Naive thymus-derived CD8-positive, alpha-beta T cell (primary cell): ENCODE results near the gene ENTHD1. TPM values are rescaled to one million over a fixed set of nuclear protein-coding genes. Genes with fewer than 3 reads are reported as not detected.
"Not testable (repeated sequence)": the region's sequence is repeated elsewhere in the genome, so short reads cannot be mapped to it uniquely, and the experiment has no call there.

Source experiments
- ATAC-seq, 2 donors: fragments of 150-1000 bp; cut with Tn5 transposase in 1 of 2; sonication (Bioruptor Pico), chemical (Tn5 transposase) in 1 of 2; 1 replicate in 1 of 2; 2 replicates in 1 of 2; pipeline ENCODE4 v1.10.0; 2021; ENCODE audit warnings: mild to moderate bottlenecking in 2 of 2, moderate library complexity in 2 of 2
- POLR2A ChIA-PET: fragments of 350-600 bp; sonication (Branson Sonifier 250); formaldehyde crosslinking; loops from one replicate; lab custom pipeline; 2021; ENCODE audit warnings: antibody characterized with exemption; lab: Charles Lee
- DNase-seq, 10 donors: peaks; one replicate each; pipeline versions ENCODE4 v3.0.0 to v3.0.0-alpha.2; 2020 to 2022
- H3K27ac Mint-ChIP-seq, 10 donors: one replicate each; pipeline ENCODE4 v1.8.0; 2020 to 2022; ENCODE audit warnings: mild to moderate bottlenecking in 10 of 10, mixed read lengths in 10 of 10, moderate library complexity in 4 of 10, inconsistent platforms in 1 of 10
- H3K27me3 Mint-ChIP-seq, 5 donors: one replicate each; pipeline ENCODE4 v1.8.0; 2021 to 2022; ENCODE audit warnings: mixed read lengths in 5 of 5
- H3K36me3 Mint-ChIP-seq, 3 donors: one replicate each; pipeline ENCODE4 v1.8.0; 2020 to 2022; ENCODE audit warnings: mixed read lengths in 3 of 3, mild to moderate bottlenecking in 2 of 3, inconsistent platforms in 1 of 3
- H3K4me1 Mint-ChIP-seq, 4 donors: one replicate each; pipeline ENCODE4 v1.8.0; 2021 to 2022; ENCODE audit warnings: mixed read lengths in 4 of 4
- H3K4me3 Mint-ChIP-seq, 10 donors: one replicate each; pipeline ENCODE4 v1.8.0; 2020 to 2022; ENCODE audit warnings: mild to moderate bottlenecking in 10 of 10, mixed read lengths in 10 of 10, moderate library complexity in 6 of 10, inconsistent platforms in 1 of 10
- H3K9me3 Mint-ChIP-seq, 9 donors: one replicate each; pipeline ENCODE4 v1.8.0; 2020 to 2022; ENCODE audit warnings: mixed read lengths in 9 of 9, mild to moderate bottlenecking in 3 of 9, inconsistent platforms in 1 of 9, moderate library complexity in 1 of 9
- polyA plus RNA-seq, 3 donors: library from polyadenylated mRNA; unstranded; fragments of 300-500 nt; fragmentation: Illumina TruSeq; gene quantifications; one replicate each; pipeline ENCODE4 v1.2.3, GENCODE V29; 2021
- total RNA-seq, 8 experiments: library from RNA in 2 of 8; stranded (reverse) in 2 of 8; gene quantifications; one replicate each; pipeline ENCODE4 v1.2.3 and lab custom pipeline; 2021 to 2026

The ENTHD1 gene
- total and polyA plus RNA-seq, 5 experiments from 2014 or later = 0.20 to 0.41 (median 0.36) TPM

- no peak overlapping the region for H3K27ac Mint-ChIP-seq
- no peak for ATAC-seq
- POLR2A ChIA-PET = no interaction called here
- H3K4me3 Mint-ChIP-seq = no peak overlapping the region
- H3K4me1 Mint-ChIP-seq = peaks cover 0 to 21% (median under 1%) of the 10 kb centered on the region in 4 donors
- H3K36me3 Mint-ChIP-seq = peaks cover 0 to 4% (median 0%) of the 10 kb centered on the region in 3 donors
- DNase-seq = no peak
- H3K27me3 Mint-ChIP-seq = peaks cover 0 to 4% (median 0%) of the 10 kb centered on the region in 5 donors
- H3K9me3 Mint-ChIP-seq = no peaks in the 10 kb centered on the region
Measured at GRCh38 chr22:39871008-39871798, 22.4 kb downstream of the ENTHD1 start.

GRCh38 chr22:39869797-39870196 lies 23.8 kb downstream of the ENTHD1 start:
- H3K4me1 Mint-ChIP-seq = peaks cover 0 to 25% (median under 1%) of the 10 kb centered on the region in 4 donors
- ATAC-seq, H3K36me3 Mint-ChIP-seq, H3K9me3 Mint-ChIP-seq, DNase-seq, H3K4me3 Mint-ChIP-seq, H3K27ac Mint-ChIP-seq, H3K27me3 Mint-ChIP-seq, POLR2A ChIA-PET: not testable (repeated sequence)

- H3K4me3 Mint-ChIP-seq = no peak overlapping the region
- ATAC-seq (no peak), DNase-seq (no peak)
- peaks cover 0 to 4% (median 0%) of the 10 kb centered on the region in 5 donors for H3K27me3 Mint-ChIP-seq
- H3K27ac Mint-ChIP-seq = no peak overlapping the region
- peaks cover 0 to 25% (median under 1%) of the 10 kb centered on the region in 4 donors for H3K4me1 Mint-ChIP-seq
- H3K9me3 Mint-ChIP-seq = no peaks in the 10 kb centered on the region
- POLR2A ChIA-PET = interaction anchor here (0.7 kb wide), 1 partner anchor 30 kb away, joined by 3 read pairs; no protein-coding TSS in a partner anchor
- H3K36me3 Mint-ChIP-seq = peaks cover 0 to 4% (median 0%) of the 10 kb centered on the region in 3 donors
Measured at GRCh38 chr22:39868741-39869140, 24.8 kb downstream of the ENTHD1 start.

DNA sequence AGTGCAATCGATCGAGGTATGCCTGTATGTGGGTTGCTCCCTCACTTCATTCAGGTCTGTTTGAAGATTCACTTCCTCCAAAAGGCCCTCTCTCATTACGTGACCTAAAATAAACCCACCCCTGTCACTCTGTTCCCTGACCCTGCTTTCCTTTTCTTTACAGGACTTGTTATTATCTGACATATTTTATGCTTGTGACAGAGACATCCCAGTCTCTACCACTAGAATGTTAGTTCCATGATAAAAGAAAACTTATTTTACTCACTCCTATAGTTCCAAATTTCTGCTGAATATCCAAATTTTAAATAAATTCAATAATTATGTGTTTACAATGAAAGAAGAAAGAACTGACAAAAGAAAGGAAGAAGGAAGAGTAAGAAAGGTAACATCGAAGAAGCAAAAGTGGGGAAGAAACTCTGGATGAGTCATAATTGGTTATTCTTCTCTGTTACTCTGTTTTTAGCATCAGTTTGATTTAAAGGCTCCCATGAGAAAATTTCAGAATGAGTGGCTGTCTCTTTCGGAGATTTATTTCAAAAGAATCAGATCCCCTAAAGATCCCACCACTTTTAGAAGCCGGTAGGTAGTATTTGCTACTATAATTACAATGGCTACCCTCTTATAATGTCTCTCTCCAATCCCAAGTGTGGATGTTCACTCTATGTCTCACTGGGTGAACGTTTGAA lies 33.5 kb downstream of the ENTHD1 start:
- peak overlapping the region in 2 of 10 donors; percentile 0 to 30 for H3K4me3 Mint-ChIP-seq

GRCh38 chr22:39856588-39856987 lies 37.0 kb downstream of the ENTHD1 start:
- Mint-ChIP-seq H3K4me1 (peaks cover 0 to 40% (median 14%) of the 10 kb centered on the region in 4 donors), H3K9me3 (no peaks in the 10 kb centered on the region), H3K27ac (no peak overlapping the region), H3K4me3 (no peak overlapping the region), H3K36me3 (peaks cover 0 to 4% (median 0%) of the 10 kb centered on the region in 3 donors), H3K27me3 (peaks cover 0 to 3% (median 2%) of the 10 kb centered on the region in 5 donors)
- DNase-seq = no peak
- POLR2A ChIA-PET = interaction anchor here (0.7 kb wide), 1 partner anchor 324 kb away, joined by 6 read pairs; no protein-coding TSS in a partner anchor
- no peak for ATAC-seq

More for the DNA sequence above, 33.5 kb downstream of the ENTHD1 start:
- peaks cover 0 to 29% (median 14%) of the 10 kb centered on the region in 4 donors for H3K4me1 Mint-ChIP-seq
- peaks cover 0 to 3% (median 0%) of the 10 kb centered on the region in 5 donors for H3K27me3 Mint-ChIP-seq
- no peaks in the 10 kb centered on the region for H3K9me3 Mint-ChIP-seq
- peak in 2 of 10 donors; percentile 1 to 5 for DNase-seq
- POLR2A ChIA-PET = no interaction called here
- H3K27ac Mint-ChIP-seq = peak overlapping the region in 1 of 10 donors; percentile 1
- ATAC-seq = peak; percentile 47 to 60
- H3K36me3 Mint-ChIP-seq = peaks cover 0 to 4% (median 0%) of the 10 kb centered on the region in 3 donors

DNA sequence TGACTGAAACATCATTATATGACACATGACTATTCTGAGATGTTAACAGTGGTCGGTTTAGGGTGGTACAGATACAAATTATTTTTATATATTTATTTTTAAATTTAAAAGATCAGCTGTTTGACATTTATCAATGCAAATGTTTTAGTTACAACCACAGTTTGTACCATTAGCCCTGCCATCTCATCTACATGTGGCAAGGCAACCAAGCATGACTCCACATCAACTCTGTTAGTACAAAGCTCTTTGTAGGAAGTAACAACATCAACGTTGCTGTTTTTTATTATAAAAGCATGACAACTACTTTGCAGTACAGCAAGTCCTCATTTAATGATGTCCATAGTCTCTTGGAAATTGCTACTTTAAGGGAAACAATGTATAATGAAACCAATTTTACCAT lies 40.8 kb downstream of the ENTHD1 start:
- Mint-ChIP-seq H3K4me1 (peaks cover 0 to 23% (median 0%) of the 10 kb centered on the region in 4 donors), H3K9me3 (no peaks in the 10 kb centered on the region), H3K36me3 (no peaks in the 10 kb centered on the region), H3K4me3 (no peak overlapping the region), H3K27ac (no peak overlapping the region), H3K27me3 (peaks cover 0 to 11% (median 3%) of the 10 kb centered on the region in 5 donors)
- POLR2A ChIA-PET = no interaction called here
- DNase-seq = no peak
- ATAC-seq = no peak

DNA sequence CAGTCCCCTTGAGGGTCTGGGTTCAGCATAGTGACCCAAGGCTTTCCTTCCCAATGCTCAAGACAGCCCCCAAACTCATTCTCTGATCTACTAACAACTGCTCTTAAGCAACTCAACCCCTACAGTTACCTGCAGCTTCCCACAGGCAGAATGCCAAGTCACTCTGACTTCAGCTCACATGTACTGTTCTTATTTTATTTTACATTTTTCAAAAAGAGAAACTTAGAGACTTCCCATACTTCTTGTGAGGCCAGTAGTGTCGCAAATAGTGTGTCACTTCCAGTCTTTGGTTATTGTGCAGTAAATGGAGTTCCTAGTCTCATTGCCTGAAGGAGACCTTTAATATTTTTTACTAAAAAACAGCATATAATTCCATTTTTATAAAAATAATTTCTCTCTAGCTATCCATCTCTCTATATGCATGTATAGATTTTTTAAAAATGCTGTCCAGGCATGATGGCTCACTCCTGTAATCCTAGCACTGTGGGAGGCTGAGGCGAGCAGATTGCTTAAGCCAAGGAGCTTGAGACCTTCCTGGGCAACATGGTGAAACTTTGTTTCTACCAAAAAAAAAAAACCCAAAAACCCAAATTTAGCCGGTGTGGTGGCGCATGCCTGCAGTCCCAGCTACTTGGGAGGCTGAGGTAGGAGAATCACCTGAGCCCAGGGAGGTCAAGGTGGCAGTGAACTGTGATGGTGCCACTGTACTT lies 41.8 kb downstream of the ENTHD1 start:
- POLR2A ChIA-PET = interaction anchor here (1.3 kb wide), 1 partner anchor 14 kb away, joined by 3 read pairs; no protein-coding TSS in a partner anchor
- Mint-ChIP-seq H3K4me3 (no peak overlapping the region), H3K36me3 (no peaks in the 10 kb centered on the region), H3K4me1 (peaks cover 0 to 23% (median 0%) of the 10 kb centered on the region in 4 donors), H3K9me3 (no peaks in the 10 kb centered on the region), H3K27ac (no peak overlapping the region), H3K27me3 (peaks cover 0 to 11% (median 3%) of the 10 kb centered on the region in 5 donors)
- DNase-seq = no peak
- no peak for ATAC-seq

GRCh38 chr22:39847477-39847876 lies 46.1 kb downstream of the ENTHD1 start:
- Mint-ChIP-seq H3K27me3 (peaks cover 0 to 11% (median 0%) of the 10 kb centered on the region in 5 donors), H3K9me3 (peaks cover 0 to 4% (median 0%) of the 10 kb centered on the region in 9 donors), H3K4me3 (no peak overlapping the region), H3K36me3 (no peaks in the 10 kb centered on the region), H3K27ac (no peak overlapping the region), H3K4me1 (peaks cover 0 to 30% (median under 1%) of the 10 kb centered on the region in 4 donors)
- no peak for DNase-seq
- POLR2A ChIA-PET = no interaction called here
- no peak for ATAC-seq

DNA sequence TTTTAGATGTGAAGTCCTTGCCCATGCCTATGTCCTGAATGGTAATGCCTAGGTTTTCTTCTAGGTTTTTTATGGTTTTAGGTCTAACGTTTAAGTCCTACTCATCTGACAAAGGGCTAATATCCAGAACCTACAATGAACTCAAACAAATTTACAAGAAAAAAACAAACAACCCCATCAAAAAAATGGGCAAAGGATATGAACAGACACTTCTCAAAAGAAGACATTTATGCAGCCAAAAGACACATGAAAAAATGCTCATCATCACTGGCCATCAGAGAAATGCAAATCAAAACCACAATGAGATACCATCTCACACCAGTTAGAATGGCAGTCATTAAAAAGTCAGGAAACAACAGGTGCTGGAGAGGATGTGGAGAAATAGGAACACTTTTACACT lies 47.0 kb downstream of the ENTHD1 start:
- H3K36me3 Mint-ChIP-seq, ATAC-seq, POLR2A ChIA-PET, H3K9me3 Mint-ChIP-seq, H3K27ac Mint-ChIP-seq, H3K27me3 Mint-ChIP-seq, H3K4me3 Mint-ChIP-seq, DNase-seq: not testable (repeated sequence)
- peaks cover 0 to 28% (median under 1%) of the 10 kb centered on the region in 4 donors for H3K4me1 Mint-ChIP-seq

GRCh38 chr22:39845529-39845928 lies 48.0 kb downstream of the ENTHD1 start:
- Mint-ChIP-seq H3K4me3 (peak overlapping the region in 1 of 10 donors; percentile 63), H3K4me1 (peaks cover 0 to 21% (median under 1%) of the 10 kb centered on the region in 4 donors), H3K9me3 (peaks cover 0 to 4% (median 0%) of the 10 kb centered on the region in 9 donors), H3K27me3 (no peaks in the 10 kb centered on the region), H3K36me3 (peaks cover 0 to 2% (median 0%) of the 10 kb centered on the region in 3 donors), H3K27ac (peak overlapping the region in 1 of 10 donors; percentile 8)
- DNase-seq (no peak), ATAC-seq (no peak)
- POLR2A ChIA-PET = interaction anchor here (0.6 kb wide), 1 partner anchor 685 kb away, joined by 7 read pairs; no protein-coding TSS in a partner anchor

DNA sequence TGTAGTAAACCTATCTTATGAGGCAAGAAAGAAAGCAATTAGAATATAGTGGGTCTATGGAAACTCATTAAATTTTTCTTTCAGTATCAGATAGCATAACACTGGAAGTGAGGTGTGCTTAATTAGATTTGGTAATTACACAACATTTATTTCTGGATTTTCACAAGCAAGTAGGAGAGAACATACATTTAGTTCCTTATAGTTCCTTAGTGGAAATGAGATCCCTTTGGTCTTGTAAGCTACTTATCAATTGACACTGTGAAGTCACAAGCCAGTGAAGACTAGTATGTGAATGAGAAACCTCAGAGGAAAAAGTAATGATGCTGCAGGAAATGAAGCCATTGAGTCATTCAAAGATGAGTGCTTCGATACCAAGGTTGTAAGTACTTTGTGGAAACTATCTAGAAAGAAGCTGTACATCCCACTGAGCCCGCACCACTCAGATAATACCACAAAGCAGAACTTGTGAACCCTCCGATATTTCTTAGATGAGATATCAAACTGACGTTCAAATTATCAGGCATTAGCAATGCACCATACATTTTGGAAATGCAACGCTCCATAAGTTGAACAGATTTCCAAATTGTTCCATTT lies 53.5 kb downstream of the ENTHD1 start:
- H3K9me3 Mint-ChIP-seq = peaks cover 0 to 4% (median 0%) of the 10 kb centered on the region in 9 donors
- peaks cover 0 to 2% (median 0%) of the 10 kb centered on the region in 3 donors for H3K36me3 Mint-ChIP-seq
- H3K4me1 Mint-ChIP-seq = peaks cover 0 to 32% (median 6%) of the 10 kb centered on the region in 4 donors
- DNase-seq (no peak), ATAC-seq (no peak)
- no peak overlapping the region for H3K4me3 Mint-ChIP-seq
- H3K27ac Mint-ChIP-seq = no peak overlapping the region
- POLR2A ChIA-PET = interaction anchor here (0.6 kb wide), 1 partner anchor 18 kb away, joined by 4 read pairs; no protein-coding TSS in a partner anchor
- no peaks in the 10 kb centered on the region for H3K27me3 Mint-ChIP-seq

DNA sequence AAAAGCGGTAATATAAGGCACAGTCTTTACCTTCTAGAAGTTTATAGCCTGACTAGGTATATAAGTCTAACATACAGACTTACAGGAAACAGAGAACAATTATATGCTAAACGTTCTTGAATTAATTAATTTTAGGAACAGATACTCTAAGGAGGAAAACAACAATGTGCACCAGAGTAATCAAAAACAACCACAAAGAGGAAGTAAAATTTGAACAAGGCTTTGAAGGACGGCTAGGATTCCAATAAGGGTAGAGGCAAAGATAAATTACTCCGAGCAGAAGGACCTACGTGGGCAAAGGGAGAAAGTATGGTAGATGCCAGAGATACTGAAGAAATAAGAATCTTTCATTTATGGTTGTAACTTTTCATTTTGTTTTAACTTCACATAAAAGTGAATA lies 54.4 kb downstream of the ENTHD1 start:
- ATAC-seq (no peak), DNase-seq (no peak)
- Mint-ChIP-seq H3K27me3 (no peaks in the 10 kb centered on the region), H3K4me3 (no peak overlapping the region), H3K9me3 (peaks cover 0 to 4% (median 0%) of the 10 kb centered on the region in 9 donors), H3K27ac (no peak overlapping the region), H3K4me1 (peaks cover 0 to 26% (median 6%) of the 10 kb centered on the region in 4 donors), H3K36me3 (peaks cover 0 to 2% (median 0%) of the 10 kb centered on the region in 3 donors)
- POLR2A ChIA-PET = no interaction called here
